SK-N-SH (cell line): Measurements from ENCODE around the gene PSPN. TPM values are rescaled to one million over a fixed set of nuclear protein-coding genes. Genes with fewer than 3 reads are reported as not detected.

ENCODE experiments used
- CTCF ChIA-PET: fragments of 300-600, 350-600 bp; formaldehyde crosslinking; extraction: SDS; loops from one replicate; lab custom pipeline; 2021; lab: Yijun Ruan, JAX
- POLR2A ChIA-PET: fragments of 350-600 bp; sonication (Branson Sonifier 250); formaldehyde crosslinking; extraction: SDS; loops from one replicate; lab custom pipeline; 2020; ENCODE audit warnings: antibody characterized with exemption, inconsistent platforms; lab: Yijun Ruan, JAX
- DNase-seq: peaks from one replicate; pipeline ENCODE4 v3.0.0; 2012
- H2AFZ ChIP-seq: fragments of 200-600 bp; sonication (generic); 2 replicates; pipeline ENCODE4 v1.8.1; 2016; ENCODE audit warnings: antibody characterized with exemption, mild to moderate bottlenecking, low read depth
- H3F3A ChIP-seq: fragments of 200-600 bp; sonication (generic); replicated peaks from 2 replicates; pipeline ENCODE3; 2016; ENCODE audit warnings: antibody characterized with exemption, mild to moderate bottlenecking; ENCODE audit not compliant: insufficient read depth
- H3K27ac ChIP-seq, 2 experiments: fragments of 200-500 bp in 1 of 2; fragments of 200-600 bp in 1 of 2; sonication (Bioruptor generic) in 1 of 2; sonication (generic), shearing (Covaris generic) in 1 of 2; 2 replicates each; pipeline versions ENCODE4 v1.5.1 to v1.6.1; 2014 to 2016; ENCODE audit warnings: low read depth in 2 of 2, inconsistent platforms in 1 of 2, low read length in 1 of 2, mild to moderate bottlenecking in 1 of 2, mixed read lengths in 1 of 2
- H3K27me3 ChIP-seq: fragments of 200-600 bp; sonication (generic), shearing (Covaris generic); 2 replicates; pipeline ENCODE4 v1.6.1; 2016; ENCODE audit warnings: mixed run types; ENCODE audit not compliant: insufficient read depth
- H3K36me3 ChIP-seq, 2 experiments: fragments of 200-500 bp in 1 of 2; fragments of 200-600 bp in 1 of 2; sonication (Bioruptor generic) in 1 of 2; sonication (generic) in 1 of 2; replicated peaks in 1 of 2; 2 replicates each; pipeline versions ENCODE3 to v1.5.1; 2014 to 2016; ENCODE audit warnings: low read length in 1 of 2, mild to moderate bottlenecking in 1 of 2; ENCODE audit not compliant: insufficient read depth in 2 of 2, control insufficient read depth in 1 of 2
- H3K4me1 ChIP-seq, 2 experiments: fragments of 200-500 bp in 1 of 2; fragments of 200-600 bp in 1 of 2; sonication (Bioruptor generic) in 1 of 2; sonication (generic), shearing (Covaris generic) in 1 of 2; 2 replicates each; pipeline versions ENCODE4 v1.5.1 to v1.6.1; 2014 to 2016; ENCODE audit warnings: low read depth in 1 of 2, low read length in 1 of 2, mixed run types in 1 of 2; ENCODE audit not compliant: insufficient read depth in 2 of 2, control insufficient read depth in 1 of 2
- H3K4me2 ChIP-seq: fragments of 200-600 bp; sonication (generic), shearing (Covaris generic); 2 replicates; pipeline ENCODE4 v1.6.1; 2017; ENCODE audit warnings: mixed run types
- H3K4me3 ChIP-seq, 2 experiments: fragments of 200-500 bp in 1 of 2; fragments of 200-600 bp in 1 of 2; sonication (Bioruptor generic) in 1 of 2; sonication (generic), shearing (Covaris generic) in 1 of 2; 2 replicates each; pipeline versions ENCODE4 v1.5.1 to v1.8.1; 2014 to 2016; ENCODE audit warnings: low read depth in 2 of 2, inconsistent platforms in 1 of 2, low read length in 1 of 2, mild to moderate bottlenecking in 1 of 2, mixed read lengths in 1 of 2, moderate library complexity in 1 of 2
- H3K79me2 ChIP-seq: fragments of 200-600 bp; sonication (generic); 2 replicates; pipeline ENCODE4 v1.8.1; 2017; ENCODE audit warnings: mild to moderate bottlenecking; ENCODE audit not compliant: insufficient read depth
- H3K9ac ChIP-seq: fragments of 200-600 bp; sonication (generic); 2 replicates; pipeline ENCODE4 v1.6.1; 2017; ENCODE audit warnings: mixed run types
- H3K9me2 ChIP-seq: fragments of 200-600 bp; sonication (generic); 2 replicates; pipeline ENCODE4 v1.6.1; 2017; ENCODE audit warnings: mixed run types
- H3K9me3 ChIP-seq: fragments of 200-600 bp; sonication (generic); 2 replicates; pipeline ENCODE4 v1.6.1; 2017; ENCODE audit warnings: mixed run types, mild to moderate bottlenecking, moderate library complexity
- H4K20me1 ChIP-seq: fragments of 200-600 bp; sonication (generic); 2 replicates; pipeline ENCODE4 v1.6.1; 2017; ENCODE audit warnings: mild to moderate bottlenecking, mixed run types; ENCODE audit not compliant: insufficient read depth
- EP300 ChIP-seq, 2 experiments: IDR thresholded peaks; 2 replicates each; pipeline versions ENCODE4 v1.4.0 to v1.6.1; 2012; ENCODE audit warnings: borderline replicate concordance in 1 of 2, low read depth in 1 of 2, low read length in 1 of 2
- EZH2phosphoT487 ChIP-seq: fragments of 200-600 bp; sonication (generic); IDR thresholded peaks from 2 replicates; pipeline ENCODE4 v1.6.1; 2017; ENCODE audit warnings: low read depth, mixed run types, mild to moderate bottlenecking, antibody characterized with exemption, moderate library complexity, borderline replicate concordance
- FOSL2 ChIP-seq: IDR thresholded peaks from 2 replicates; pipeline ENCODE4 v1.4.0; 2012; ENCODE audit warnings: low read depth, mild to moderate bottlenecking, moderate library complexity, borderline replicate concordance
- FOXM1 ChIP-seq: IDR thresholded peaks from 2 replicates; pipeline ENCODE4 v1.4.0; 2012; ENCODE audit warnings: low read depth, mild to moderate bottlenecking
- GABPA ChIP-seq: IDR thresholded peaks from 2 replicates; pipeline ENCODE4 v1.4.0; 2012; ENCODE audit warnings: low read depth, mild to moderate bottlenecking
- GATA2 ChIP-seq: sonication (generic); formaldehyde crosslinking; IDR thresholded peaks from 2 replicates; pipeline ENCODE4 v1.5.0; 2020; ENCODE audit warnings: mild to moderate bottlenecking, missing genetic modification reagents
- JUND ChIP-seq: IDR thresholded peaks from 2 replicates; pipeline ENCODE4 v1.4.0; 2012
- NFIC ChIP-seq: IDR thresholded peaks from 2 replicates; pipeline ENCODE4 v1.4.0; 2012; ENCODE audit warnings: borderline replicate concordance
- NRF1 ChIP-seq: IDR thresholded peaks from 2 replicates; pipeline ENCODE4 v1.6.1; 2012; ENCODE audit warnings: low read depth, mild to moderate bottlenecking, low read length
- PBX3 ChIP-seq: IDR thresholded peaks from 2 replicates; pipeline ENCODE4; 2012
- REST ChIP-seq: IDR thresholded peaks from 2 replicates; pipeline ENCODE4 v1.6.1; 2012; ENCODE audit warnings: mild to moderate bottlenecking, low read depth, low read length, moderate library complexity
- RFX5 ChIP-seq: IDR thresholded peaks from 2 replicates; pipeline ENCODE4 v1.6.1; 2012; ENCODE audit warnings: mild to moderate bottlenecking, improper control_type of control experiment, low read length
- RXRA ChIP-seq: IDR thresholded peaks from 2 replicates; pipeline ENCODE4 v1.4.0; 2012; ENCODE audit warnings: low read depth, mild to moderate bottlenecking, borderline replicate concordance
- TCF12 ChIP-seq: IDR thresholded peaks from 2 replicates; pipeline ENCODE4 v1.4.0; 2012
- USF1 ChIP-seq: IDR thresholded peaks from 2 replicates; pipeline ENCODE4 v1.4.0; 2012; ENCODE audit warnings: low read depth, borderline replicate concordance
- USF2 ChIP-seq: fragments of 150-350 bp; IDR thresholded peaks from 2 replicates; pipeline ENCODE4 v1.6.1; 2017; ENCODE audit warnings: antibody characterized with exemption, low read length, low read depth, borderline replicate concordance
- YY1 ChIP-seq: IDR thresholded peaks from 2 replicates; pipeline ENCODE4 v1.4.0; 2012; ENCODE audit warnings: low read depth, mild to moderate bottlenecking
- WGBS: methylation state at CpG from one replicate; pipeline ENCODE4 v1.1.6; 2017; ENCODE audit warnings: low lambda C conversion rate; 5-methylcytosine and 5-hydroxymethylcytosine counted together
- polyA plus RNA-seq, 3 experiments: library from polyadenylated mRNA; depleted of rRNA; stranded (reverse); fragments of >200 nt; gene quantifications; 2 replicates each; pipeline ENCODE4 v1.2.3, GENCODE V29; 2012

PSPN gene
- polyA plus RNA-seq, 1 of the 3 experiments (the other 2 are of a cell fraction): 0.59 TPM

GRCh38 chr19:6326815-6327214 is 48.9 kb downstream of the PSPN start:
- Histone ChIP-seq H3K9me3 (no peaks in the 10 kb centered on the region), H4K20me1 (no peaks in the 10 kb centered on the region), H3K27me3 (peaks cover 55% of the 10 kb centered on the region), H3K79me2 (no peaks in the 10 kb centered on the region), H3K4me3 (no peak overlapping the region), H3K27ac (no peak overlapping the region), H3K36me3 (no peaks in the 10 kb centered on the region), H3K4me2 (no peak overlapping the region), H3K9me2 (no peaks in the 10 kb centered on the region), H2AFZ (no peak overlapping the region), H3K4me1 (no peaks in the 10 kb centered on the region), H3K9ac (no peak overlapping the region), H3F3A (no peaks in the 10 kb centered on the region)
- POLR2A ChIA-PET: no interaction called here
- CTCF ChIA-PET: interaction anchor here (0.8 to 2.0 kb wide), 3 partner anchors 19 to 278 kb away, joined by 3 to 7 read pairs (median 6); no protein-coding TSS in a partner anchor
- 26% methylated on average over 5 of the region's 5 CpGs for WGBS
- DNase-seq: no peak
- TF ChIP-seq TCF12: no peak
- TF ChIP-seq FOXM1: no peak
- no peak for TF ChIP-seq JUND
- TF ChIP-seq USF1: no peak
- no peak for TF ChIP-seq REST
- no peak for TF ChIP-seq EZH2phosphoT487
- TF ChIP-seq GABPA: no peak
- TF ChIP-seq YY1: no peak

- Histone ChIP-seq H3K27me3 (peaks cover 61% of the 10 kb centered on the region), H3K79me2 (no peaks in the 10 kb centered on the region), H3K9me2 (no peaks in the 10 kb centered on the region), H3K27ac (no peak overlapping the region), H3F3A (no peaks in the 10 kb centered on the region), H3K4me1 (no peaks in the 10 kb centered on the region), H4K20me1 (no peaks in the 10 kb centered on the region), H3K9me3 (no peaks in the 10 kb centered on the region), H3K4me3 (no peak overlapping the region), H3K9ac (no peak overlapping the region), H3K4me2 (no peak overlapping the region), H3K36me3 (no peaks in the 10 kb centered on the region), H2AFZ (no peak overlapping the region)
- DNase-seq: no peak
- ChIA-PET CTCF (no interaction called here), POLR2A (no interaction called here)
- 0% methylated on average over 3 of the region's 4 CpGs for WGBS
- TF ChIP-seq USF1: no peak
- TF ChIP-seq PBX3: no peak
- no peak for TF ChIP-seq GABPA
- TF ChIP-seq NRF1: no peak
- no peak for TF ChIP-seq REST
- TF ChIP-seq USF2: no peak
- TF ChIP-seq EP300 (IDR thresholded peaks at IDR 0.05; ENCODE audit: borderline replicate concordance in 1 of 2, low read depth in 1 of 2, low read length in 1 of 2): no peak
- TF ChIP-seq FOSL2: no peak
- no peak for TF ChIP-seq EZH2phosphoT487
- TF ChIP-seq NFIC: no peak
- no peak for TF ChIP-seq RFX5
- TF ChIP-seq GATA2 (CRISPR knock-in tag): no peak
- no peak for TF ChIP-seq RXRA
These were observed 50.1 kb downstream of the PSPN start for GRCh38 chr19:6325614-6326013.
